HG03064 (cell line): ENCODE data around the gene RELL2.

Experiments used
- ATAC-seq: cut with Tn5 transposase; IDR thresholded peaks from one replicate; pipeline ENCODE4 v1.9.1; 2021; ENCODE audit warnings: low read depth; ENCODE audit not compliant: unreplicated experiment

Gene RELL2

GRCh38 chr5:141618030-141618803 is 18.6 kb upstream of the RELL2 start:
- ATAC-seq: peak; percentile 27

- peak; percentile 79 for ATAC-seq
Observed at GRCh38 chr5:141618804-141619554, 17.8 kb upstream of the RELL2 start, which contains the start of gene DIAPH1. Gene DIAPH1, minus strand, starts transcription at chr5:141619000. Its CDS starts 86 bp downstream, at chr5:141618914.

GRCh38 chr5:141623186-141623585 is 13.6 kb upstream of the RELL2 start:
- ATAC-seq: peak; percentile 54

GRCh38 chr5:141623611-141624010 is 13.2 kb upstream of the RELL2 start:
- no peak for ATAC-seq

GRCh38 chr5:141628175-141628788 is 8.5 kb upstream of the RELL2 start:
- no peak for ATAC-seq

- no peak for ATAC-seq
Observed at GRCh38 chr5:141630570-141631140, 6.1 kb upstream of the RELL2 start.

- ATAC-seq: no peak
Observed at GRCh38 chr5:141632650-141633049, 4.1 kb upstream of the RELL2 start.

GRCh38 chr5:141633871-141634561 is 2.8 kb upstream of the RELL2 start:
- ATAC-seq: peak; percentile 59

- no peak for ATAC-seq
Observed at GRCh38 chr5:141634720-141635119, 2.1 kb upstream of the RELL2 start.

- no peak for ATAC-seq
Observed at GRCh38 chr5:141635646-141636045, 1.2 kb upstream of the RELL2 start.

- no peak for ATAC-seq
Observed at GRCh38 chr5:141636106-141636412, 738 bp upstream of the RELL2 start.

- ATAC-seq: peak; percentile 16
Observed at GRCh38 chr5:141637123-141637766, 448 bp downstream of the RELL2 start.

- peak; percentile 18 for ATAC-seq
Observed at GRCh38 chr5:141637767-141638419, 1.1 kb downstream of the RELL2 start.

- ATAC-seq: no peak
Observed at GRCh38 chr5:141638771-141639170, 2.0 kb downstream of the RELL2 start.

- ATAC-seq: no peak
Observed at GRCh38 chr5:141639357-141640050, 2.7 kb downstream of the RELL2 start.

GRCh38 chr5:141640051-141640415 is 3.2 kb downstream of the RELL2 start:
- no peak for ATAC-seq

- no peak for ATAC-seq
Observed at GRCh38 chr5:141640698-141641097, 3.9 kb downstream of the RELL2 start.

GRCh38 chr5:141641634-141642267 is 5.0 kb downstream of the RELL2 start:
- ATAC-seq: no peak

- no peak for ATAC-seq
Observed at GRCh38 chr5:141646026-141646425, 9.2 kb downstream of the RELL2 start.
